ENCODE results near the gene EHD3.

DNA sequence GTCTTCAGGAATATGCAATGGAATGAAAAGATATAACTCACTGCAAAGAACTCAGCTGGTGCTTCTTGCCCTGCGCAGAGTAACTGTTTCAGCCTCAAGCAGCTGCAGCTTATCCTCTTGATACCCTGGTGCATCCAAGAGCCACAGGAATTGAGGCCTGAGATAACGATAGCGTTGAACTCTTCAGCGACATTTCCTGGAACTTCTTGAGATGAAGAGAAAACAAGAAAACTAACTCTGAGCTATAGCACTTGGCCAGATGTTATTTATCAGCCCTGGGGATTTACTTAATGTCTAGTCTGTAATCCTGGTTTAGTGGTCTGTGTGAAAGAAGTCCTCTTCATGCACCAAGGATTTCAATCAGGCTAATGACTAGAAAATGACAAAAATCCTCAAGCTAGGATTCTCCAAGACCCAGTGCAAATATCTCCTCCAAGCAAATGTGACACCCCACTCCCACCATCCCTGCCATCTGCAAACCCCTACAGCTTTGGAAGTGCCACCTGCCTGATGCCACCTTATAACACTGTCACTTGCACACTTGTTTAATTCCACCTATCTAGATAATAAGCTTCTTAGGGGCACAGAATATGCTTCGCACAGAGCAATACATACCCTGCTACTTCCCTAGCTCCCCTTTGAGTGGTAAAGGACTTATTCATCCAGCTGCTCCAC, 40.6 kb downstream of the EHD3 start:
- TF ChIP-seq, protein P1, sequence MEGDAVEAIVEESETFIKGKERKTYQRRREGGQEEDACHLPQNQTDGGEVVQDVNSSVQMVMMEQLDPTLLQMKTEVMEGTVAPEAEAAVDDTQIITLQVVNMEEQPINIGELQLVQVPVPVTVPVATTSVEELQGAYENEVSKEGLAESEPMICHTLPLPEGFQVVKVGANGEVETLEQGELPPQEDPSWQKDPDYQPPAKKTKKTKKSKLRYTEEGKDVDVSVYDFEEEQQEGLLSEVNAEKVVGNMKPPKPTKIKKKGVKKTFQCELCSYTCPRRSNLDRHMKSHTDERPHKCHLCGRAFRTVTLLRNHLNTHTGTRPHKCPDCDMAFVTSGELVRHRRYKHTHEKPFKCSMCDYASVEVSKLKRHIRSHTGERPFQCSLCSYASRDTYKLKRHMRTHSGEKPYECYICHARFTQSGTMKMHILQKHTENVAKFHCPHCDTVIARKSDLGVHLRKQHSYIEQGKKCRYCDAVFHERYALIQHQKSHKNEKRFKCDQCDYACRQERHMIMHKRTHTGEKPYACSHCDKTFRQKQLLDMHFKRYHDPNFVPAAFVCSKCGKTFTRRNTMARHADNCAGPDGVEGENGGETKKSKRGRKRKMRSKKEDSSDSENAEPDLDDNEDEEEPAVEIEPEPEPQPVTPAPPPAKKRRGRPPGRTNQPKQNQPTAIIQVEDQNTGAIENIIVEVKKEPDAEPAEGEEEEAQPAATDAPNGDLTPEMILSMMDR (IDR thresholded peaks at IDR 0.05), result no peak
- no peak for TF ChIP-seq EZH2phosphoT487 (IDR thresholded peaks at IDR 0.05)
